ENCODE measurements around the gene PSMG3. TPM values are rescaled to one million over a fixed set of nuclear protein-coding genes. Genes with fewer than 3 reads are reported as not detected.
A peak's percentile ranks its signal among the peaks of the same experiment; 100 is the strongest.

The PSMG3 gene
- 10 to 100 TPM; 23.2 to 69.1 TPM for total RNA-seq

GRCh38 chr7:1569833-1570632, at the start of gene PSMG3:
Gene PSMG3, minus strand, starts transcription at chr7:1570032. Its CDS starts 693 bp downstream, at chr7:1569339.
- DNase-seq (ENCODE audit: low spot score) = peak; percentile 95
- peaks cover 9 to 19% of the 10 kb centered on the region in 2 donors for H3K4me1 Mint-ChIP-seq (ENCODE audit: low read depth in 2 of 2)
- H3K27ac Mint-ChIP-seq = peak within 1 kb of the TSS; percentile 95 to 96
- H3K9me3 Mint-ChIP-seq = no peaks in the 10 kb centered on the region
- H3K27me3 Mint-ChIP-seq = no peaks in the 10 kb centered on the region
- no peaks in the 10 kb centered on the region for H3K36me3 Mint-ChIP-seq
- peak; percentile 95 to 97 for ATAC-seq
- peak within 1 kb of the TSS; percentile 96 for H3K4me3 Mint-ChIP-seq

GRCh38 chr7:1618475-1618874, 48.6 kb upstream of the PSMG3 start:
- H3K27ac Mint-ChIP-seq = no peak overlapping the region
- H3K27me3 Mint-ChIP-seq = peaks cover 0 to 2% of the 10 kb centered on the region in 2 donors
- ATAC-seq (peak in 1 of 2 donors; percentile 14), DNase-seq (ENCODE audit: low spot score) (no peak)
- H3K9me3 Mint-ChIP-seq = no peaks in the 10 kb centered on the region
- H3K36me3 Mint-ChIP-seq = no peaks in the 10 kb centered on the region
- H3K4me1 Mint-ChIP-seq (ENCODE audit: low read depth in 2 of 2) = no peaks in the 10 kb centered on the region
- no peak overlapping the region for H3K4me3 Mint-ChIP-seq

- Mint-ChIP-seq H3K36me3 (no peaks in the 10 kb centered on the region), H3K4me3 (no peak overlapping the region), H3K27me3 (peaks cover 0 to 2% of the 10 kb centered on the region in 2 donors), H3K27ac (no peak overlapping the region), H3K9me3 (no peaks in the 10 kb centered on the region), H3K4me1 (ENCODE audit: low read depth in 2 of 2) (no peaks in the 10 kb centered on the region)
- DNase-seq (ENCODE audit: low spot score) (no peak), ATAC-seq (no peak)
These were observed 48.1 kb upstream of the PSMG3 start for GRCh38 chr7:1617957-1618356.

- ATAC-seq (peak in 1 of 2 donors; percentile 33), DNase-seq (ENCODE audit: low spot score) (no peak)
- no peak overlapping the region for H3K4me3 Mint-ChIP-seq
These were observed 46.9 kb upstream of the PSMG3 start for GRCh38 chr7:1616741-1617140.

GRCh38 chr7:1611708-1612241, 41.9 kb upstream of the PSMG3 start:
- no peaks in the 10 kb centered on the region for H3K4me1 Mint-ChIP-seq (ENCODE audit: low read depth in 2 of 2)
- H3K9me3 Mint-ChIP-seq = no peaks in the 10 kb centered on the region
- DNase-seq (ENCODE audit: low spot score) (no peak), ATAC-seq (peak in 1 of 2 donors; percentile 6)
- H3K27me3 Mint-ChIP-seq = peaks cover 0 to 7% of the 10 kb centered on the region in 2 donors
- no peak overlapping the region for H3K27ac Mint-ChIP-seq
- H3K4me3 Mint-ChIP-seq = no peak overlapping the region
- no peaks in the 10 kb centered on the region for H3K36me3 Mint-ChIP-seq

More at GRCh38 chr7:1616741-1617140, 46.9 kb upstream of the PSMG3 start:
- Mint-ChIP-seq H3K27ac (no peak overlapping the region), H3K36me3 (no peaks in the 10 kb centered on the region), H3K4me1 (ENCODE audit: low read depth in 2 of 2) (no peaks in the 10 kb centered on the region), H3K9me3 (no peaks in the 10 kb centered on the region), H3K27me3 (peaks cover 0 to 2% of the 10 kb centered on the region in 2 donors)

GRCh38 chr7:1610678-1611302, 41.0 kb upstream of the PSMG3 start:
- ATAC-seq (peak; percentile 12 to 24), DNase-seq (ENCODE audit: low spot score) (no peak)
- H3K4me1 Mint-ChIP-seq (ENCODE audit: low read depth in 2 of 2) = no peaks in the 10 kb centered on the region
- H3K4me3 Mint-ChIP-seq = no peak overlapping the region
- H3K36me3 Mint-ChIP-seq = no peaks in the 10 kb centered on the region
- no peak overlapping the region for H3K27ac Mint-ChIP-seq
- H3K27me3 Mint-ChIP-seq = peaks cover 3 to 8% of the 10 kb centered on the region in 2 donors
- H3K9me3 Mint-ChIP-seq = no peaks in the 10 kb centered on the region

GRCh38 chr7:1610013-1610677, 40.3 kb upstream of the PSMG3 start:
- DNase-seq (ENCODE audit: low spot score) (no peak), ATAC-seq (peak in 1 of 2 donors; percentile 14)
- no peaks in the 10 kb centered on the region for H3K36me3 Mint-ChIP-seq
- no peaks in the 10 kb centered on the region for H3K9me3 Mint-ChIP-seq
- H3K27ac Mint-ChIP-seq = no peak overlapping the region
- H3K27me3 Mint-ChIP-seq = peaks cover 3 to 8% of the 10 kb centered on the region in 2 donors
- H3K4me3 Mint-ChIP-seq = no peak overlapping the region
- H3K4me1 Mint-ChIP-seq (ENCODE audit: low read depth in 2 of 2) = no peaks in the 10 kb centered on the region

GRCh38 chr7:1609023-1609422, 39.2 kb upstream of the PSMG3 start:
- Mint-ChIP-seq H3K36me3 (no peaks in the 10 kb centered on the region), H3K27ac (no peak overlapping the region), H3K9me3 (no peaks in the 10 kb centered on the region), H3K4me1 (ENCODE audit: low read depth in 2 of 2) (no peaks in the 10 kb centered on the region), H3K27me3 (peaks cover 3 to 8% of the 10 kb centered on the region in 2 donors), H3K4me3 (no peak overlapping the region)
- DNase-seq (ENCODE audit: low spot score) = no peak
- no peak for ATAC-seq

GRCh38 chr7:1608318-1608717, 38.5 kb upstream of the PSMG3 start:
- Mint-ChIP-seq H3K27ac (no peak overlapping the region), H3K36me3 (no peaks in the 10 kb centered on the region), H3K4me1 (ENCODE audit: low read depth in 2 of 2) (no peaks in the 10 kb centered on the region), H3K9me3 (no peaks in the 10 kb centered on the region), H3K4me3 (no peak overlapping the region), H3K27me3 (peaks cover 3 to 8% of the 10 kb centered on the region in 2 donors)
- DNase-seq (ENCODE audit: low spot score) (no peak), ATAC-seq (no peak)

- Mint-ChIP-seq H3K9me3 (no peaks in the 10 kb centered on the region), H3K4me1 (ENCODE audit: low read depth in 2 of 2) (no peaks in the 10 kb centered on the region), H3K27me3 (peaks cover 3 to 8% of the 10 kb centered on the region in 2 donors), H3K36me3 (no peaks in the 10 kb centered on the region), H3K4me3 (no peak overlapping the region), H3K27ac (no peak overlapping the region)
- ATAC-seq = no peak
- no peak for DNase-seq (ENCODE audit: low spot score)
These were observed 37.9 kb upstream of the PSMG3 start for GRCh38 chr7:1607696-1608095.

- H3K36me3 Mint-ChIP-seq = no peaks in the 10 kb centered on the region
- H3K4me1 Mint-ChIP-seq (ENCODE audit: low read depth in 2 of 2) = no peaks in the 10 kb centered on the region
- H3K4me3 Mint-ChIP-seq = no peak overlapping the region
- no peak overlapping the region for H3K27ac Mint-ChIP-seq
- H3K27me3 Mint-ChIP-seq = peaks cover 3 to 8% of the 10 kb centered on the region in 2 donors
- ATAC-seq = no peak
- DNase-seq (ENCODE audit: low spot score) = no peak
- no peaks in the 10 kb centered on the region for H3K9me3 Mint-ChIP-seq
These were observed 37.2 kb upstream of the PSMG3 start for GRCh38 chr7:1607001-1607400.

GRCh38 chr7:1604383-1604782, 34.6 kb upstream of the PSMG3 start:
- H3K36me3 Mint-ChIP-seq = no peaks in the 10 kb centered on the region
- peaks cover 3 to 8% of the 10 kb centered on the region in 2 donors for H3K27me3 Mint-ChIP-seq
- no peaks in the 10 kb centered on the region for H3K4me1 Mint-ChIP-seq (ENCODE audit: low read depth in 2 of 2)

GRCh38 chr7:1603346-1604225, 33.8 kb upstream of the PSMG3 start:
- H3K36me3 Mint-ChIP-seq = no peaks in the 10 kb centered on the region
- DNase-seq (ENCODE audit: low spot score) = no peak
- H3K27me3 Mint-ChIP-seq = peaks cover 3 to 8% of the 10 kb centered on the region in 2 donors
- no peaks in the 10 kb centered on the region for H3K4me1 Mint-ChIP-seq (ENCODE audit: low read depth in 2 of 2)
- H3K9me3 Mint-ChIP-seq = no peaks in the 10 kb centered on the region
- no peak for ATAC-seq
- H3K4me3 Mint-ChIP-seq = no peak overlapping the region
- no peak overlapping the region for H3K27ac Mint-ChIP-seq

More at GRCh38 chr7:1604383-1604782, 34.6 kb upstream of the PSMG3 start:
- no peak overlapping the region for H3K4me3 Mint-ChIP-seq
- H3K9me3 Mint-ChIP-seq = no peaks in the 10 kb centered on the region
- DNase-seq (ENCODE audit: low spot score) (no peak), ATAC-seq (no peak)
- no peak overlapping the region for H3K27ac Mint-ChIP-seq

Measured in natural killer cell treated with Interleukin-12 subunit alpha and Interleukin-12 subunit beta and Interleukin-15 and Interleukin-18, amount 100 ng/mL, for 72 hours (primary cell).